ENCODE measurements around the gene DTNB. TPM values are rescaled to one million over a fixed set of nuclear protein-coding genes. Genes with fewer than 3 reads are reported as not detected.

The DTNB gene
- total and polyA plus RNA-seq, 10 of the 15 experiments (the other 5 are each of a cell fraction or from before 2014, with no cell fraction given): 4.5 to 30.6 (median 11.9) TPM

DNA sequence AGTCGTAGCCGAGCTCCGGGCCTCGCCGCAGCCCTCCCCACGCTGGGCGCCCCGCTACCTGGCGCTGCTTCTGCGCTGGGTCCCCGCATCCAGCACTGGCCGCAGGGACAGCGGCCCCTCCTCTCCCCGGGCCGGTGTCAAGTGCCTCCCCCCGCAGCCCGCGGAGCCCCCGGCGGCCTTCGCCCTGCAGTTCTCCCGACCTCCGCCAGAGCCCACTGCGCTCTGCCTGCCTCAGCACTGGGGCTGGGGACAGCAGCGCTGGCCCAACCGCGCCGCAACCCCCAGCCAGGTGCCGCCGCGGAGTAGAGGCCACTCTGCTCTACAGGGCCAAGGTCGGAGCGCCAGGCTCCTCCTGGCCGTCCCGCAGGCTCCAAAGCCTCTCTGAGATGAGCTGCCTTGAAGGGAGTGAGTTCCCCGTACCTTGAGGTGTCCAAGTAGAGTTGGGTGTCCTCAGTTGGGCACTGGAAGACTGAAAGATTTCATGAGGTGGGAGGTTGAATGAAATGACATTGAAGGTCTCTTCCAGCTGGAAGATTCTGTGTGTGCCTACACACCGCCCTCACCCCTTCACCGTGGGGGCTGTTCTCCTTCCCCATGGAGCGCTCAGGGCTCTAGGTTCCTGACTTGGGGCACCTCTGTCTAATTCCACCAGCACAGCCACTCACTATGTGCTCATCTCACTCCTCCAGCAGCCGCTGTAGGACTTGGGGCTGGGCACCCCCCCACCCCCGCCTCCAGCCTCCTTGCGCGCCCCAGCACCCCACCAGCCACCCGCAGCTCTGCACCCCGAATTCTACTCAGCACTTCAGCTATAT lies 330.8 kb downstream of the DTNB start:
- CTCF ChIA-PET: interaction anchor here (0.5 to 2.1 kb wide), 13 partner anchors 11 to 224 kb away, joined by 3 to 17 read pairs (median 4); no protein-coding TSS in a partner anchor
- ATAC-seq: peak; percentile 94
- no peak for DNase-seq (ENCODE audit: low read depth, low spot score)
- no peaks in the 10 kb centered on the region for H3K9me3 ChIP-seq (replicated peaks; ENCODE audit: control insufficient read depth, insufficient read depth, low read length)
- FAIRE-seq: peak; percentile 70
- peak overlapping the region; percentile 46 for H3K4me2 ChIP-seq (ENCODE audit: control insufficient read depth, insufficient read depth)
- SMC1A ChIA-PET (ENCODE audit: uncharacterized antibody, unreplicated experiment): interaction anchor here (0.5 to 1.8 kb wide), 11 partner anchors 11 to 265 kb away, joined by 3 to 11 read pairs (median 4); no protein-coding TSS in a partner anchor
- intact Hi-C loops (cut with micrococcal nuclease; ENCODE audit: unreplicated experiment) (loop anchor here (1.0 to 10.0 kb wide), 5 partner anchors 34 to 222 kb away; no protein-coding TSS in a partner anchor), in situ Hi-C loops (cut with MboI) (no loop called here)
- POLR2A ChIA-PET: interaction anchor here (0.7 to 1.6 kb wide), 4 partner anchors 20 to 224 kb away, joined by 3 to 4 read pairs (median 3); no protein-coding TSS in a partner anchor
- peaks cover 12% of the 10 kb centered on the region for H3K4me1 ChIP-seq (ENCODE audit: control insufficient read depth, insufficient read depth, low read length)
- no TSS peak for BruUV-seq (replicated peaks)
- no peaks in the 10 kb centered on the region; a peak in 1 of 4 replicates for H3K27me3 ChIP-seq (replicated peaks in 1 of 2; ENCODE audit: control insufficient read depth in 2 of 2, insufficient read depth in 2 of 2, low read length in 1 of 2)
- peaks cover 3% of the 10 kb centered on the region; the same call in 1 of the 2 replicates for H4K20me1 ChIP-seq (ENCODE audit: control insufficient read depth, insufficient read depth)
- H3K36me3 ChIP-seq (ENCODE audit: control insufficient read depth in 2 of 2, insufficient read depth in 2 of 2, low read length in 1 of 2): no peaks in the 10 kb centered on the region
- H3K9ac ChIP-seq (ENCODE audit: control insufficient read depth, insufficient read depth, low read length): peak overlapping the region; percentile 62; the same call in 1 of the 2 replicates
- peaks cover 21% of the 10 kb centered on the region for H3K79me2 ChIP-seq (ENCODE audit: control insufficient read depth, insufficient read depth, low read length)
- RAD21 ChIA-PET (ENCODE audit: unreplicated experiment): interaction anchor here (0.6 to 1.7 kb wide), 12 partner anchors 20 to 416 kb away, joined by 3 to 9 read pairs (median 4); no protein-coding TSS in a partner anchor
- peak overlapping the region; percentile 76; the same call in 1 of the 2 replicates for H3K4me3 ChIP-seq
- WGBS (ENCODE audit: insufficient coverage, insufficient replicate concordance, low lambda C conversion rate, missing lambda C conversion rate): 17% methylated on average over 36 of the region's 45 CpGs
- peak overlapping the region; percentile 71 for H2AFZ ChIP-seq (ENCODE audit: control insufficient read depth, low read depth, low read length)
- H3K27ac ChIP-seq (ENCODE audit: control insufficient read depth, insufficient read depth): peak overlapping the region; percentile 52
- TF ChIP-seq RBBP5 (conservative IDR thresholded peaks at IDR 0.05): no peak
- TF ChIP-seq, protein P1, sequence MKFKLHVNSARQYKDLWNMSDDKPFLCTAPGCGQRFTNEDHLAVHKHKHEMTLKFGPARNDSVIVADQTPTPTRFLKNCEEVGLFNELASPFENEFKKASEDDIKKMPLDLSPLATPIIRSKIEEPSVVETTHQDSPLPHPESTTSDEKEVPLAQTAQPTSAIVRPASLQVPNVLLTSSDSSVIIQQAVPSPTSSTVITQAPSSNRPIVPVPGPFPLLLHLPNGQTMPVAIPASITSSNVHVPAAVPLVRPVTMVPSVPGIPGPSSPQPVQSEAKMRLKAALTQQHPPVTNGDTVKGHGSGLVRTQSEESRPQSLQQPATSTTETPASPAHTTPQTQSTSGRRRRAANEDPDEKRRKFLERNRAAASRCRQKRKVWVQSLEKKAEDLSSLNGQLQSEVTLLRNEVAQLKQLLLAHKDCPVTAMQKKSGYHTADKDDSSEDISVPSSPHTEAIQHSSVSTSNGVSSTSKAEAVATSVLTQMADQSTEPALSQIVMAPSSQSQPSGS (IDR thresholded peaks at IDR 0.05; ENCODE audit: low read length): no peak
- TF ChIP-seq CBX3 (IDR thresholded peaks at IDR 0.05; ENCODE audit: borderline replicate concordance, low read depth): no peak
- TF ChIP-seq FOXM1 (IDR thresholded peaks at IDR 0.05; ENCODE audit: low read depth, low read length): no peak
- TF ChIP-seq POLR2AphosphoS5 (IDR thresholded peaks at IDR 0.05; ENCODE audit: low read length): no peak
- peak; percentile 38 for TF ChIP-seq MEF2B (IDR thresholded peaks at IDR 0.05; ENCODE audit: partially characterized antibody, poor library complexity, severe bottlenecking)
- peak; percentile 26 for TF ChIP-seq SP1 (IDR thresholded peaks at IDR 0.05; ENCODE audit: low read depth, low read length)
- TF ChIP-seq, protein P2, sequence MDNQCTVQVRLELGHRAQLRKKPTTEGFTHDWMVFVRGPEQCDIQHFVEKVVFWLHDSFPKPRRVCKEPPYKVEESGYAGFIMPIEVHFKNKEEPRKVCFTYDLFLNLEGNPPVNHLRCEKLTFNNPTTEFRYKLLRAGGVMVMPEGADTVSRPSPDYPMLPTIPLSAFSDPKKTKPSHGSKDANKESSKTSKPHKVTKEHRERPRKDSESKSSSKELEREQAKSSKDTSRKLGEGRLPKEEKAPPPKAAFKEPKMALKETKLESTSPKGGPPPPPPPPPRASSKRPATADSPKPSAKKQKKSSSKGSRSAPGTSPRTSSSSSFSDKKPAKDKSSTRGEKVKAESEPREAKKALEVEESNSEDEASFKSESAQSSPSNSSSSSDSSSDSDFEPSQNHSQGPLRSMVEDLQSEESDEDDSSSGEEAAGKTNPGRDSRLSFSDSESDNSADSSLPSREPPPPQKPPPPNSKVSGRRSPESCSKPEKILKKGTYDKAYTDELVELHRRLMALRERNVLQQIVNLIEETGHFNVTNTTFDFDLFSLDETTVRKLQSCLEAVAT (IDR thresholded peaks at IDR 0.05): peak; percentile 57; the same call in 1 of the 2 replicates
- peak; percentile 87 for TF ChIP-seq NR2F1 (conservative IDR thresholded peaks at IDR 0.05)
- TF ChIP-seq, protein P3, sequence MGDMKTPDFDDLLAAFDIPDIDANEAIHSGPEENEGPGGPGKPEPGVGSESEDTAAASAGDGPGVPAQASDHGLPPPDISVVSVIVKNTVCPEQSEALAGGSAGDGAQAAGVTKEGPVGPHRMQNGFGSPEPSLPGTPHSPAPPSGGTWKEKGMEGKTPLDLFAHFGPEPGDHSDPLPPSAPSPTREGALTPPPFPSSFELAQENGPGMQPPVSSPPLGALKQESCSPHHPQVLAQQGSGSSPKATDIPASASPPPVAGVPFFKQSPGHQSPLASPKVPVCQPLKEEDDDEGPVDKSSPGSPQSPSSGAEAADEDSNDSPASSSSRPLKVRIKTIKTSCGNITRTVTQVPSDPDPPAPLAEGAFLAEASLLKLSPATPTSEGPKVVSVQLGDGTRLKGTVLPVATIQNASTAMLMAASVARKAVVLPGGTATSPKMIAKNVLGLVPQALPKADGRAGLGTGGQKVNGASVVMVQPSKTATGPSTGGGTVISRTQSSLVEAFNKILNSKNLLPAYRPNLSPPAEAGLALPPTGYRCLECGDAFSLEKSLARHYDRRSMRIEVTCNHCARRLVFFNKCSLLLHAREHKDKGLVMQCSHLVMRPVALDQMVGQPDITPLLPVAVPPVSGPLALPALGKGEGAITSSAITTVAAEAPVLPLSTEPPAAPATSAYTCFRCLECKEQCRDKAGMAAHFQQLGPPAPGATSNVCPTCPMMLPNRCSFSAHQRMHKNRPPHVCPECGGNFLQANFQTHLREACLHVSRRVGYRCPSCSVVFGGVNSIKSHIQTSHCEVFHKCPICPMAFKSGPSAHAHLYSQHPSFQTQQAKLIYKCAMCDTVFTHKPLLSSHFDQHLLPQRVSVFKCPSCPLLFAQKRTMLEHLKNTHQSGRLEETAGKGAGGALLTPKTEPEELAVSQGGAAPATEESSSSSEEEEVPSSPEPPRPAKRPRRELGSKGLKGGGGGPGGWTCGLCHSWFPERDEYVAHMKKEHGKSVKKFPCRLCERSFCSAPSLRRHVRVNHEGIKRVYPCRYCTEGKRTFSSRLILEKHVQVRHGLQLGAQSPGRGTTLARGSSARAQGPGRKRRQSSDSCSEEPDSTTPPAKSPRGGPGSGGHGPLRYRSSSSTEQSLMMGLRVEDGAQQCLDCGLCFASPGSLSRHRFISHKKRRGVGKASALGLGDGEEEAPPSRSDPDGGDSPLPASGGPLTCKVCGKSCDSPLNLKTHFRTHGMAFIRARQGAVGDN (IDR thresholded peaks at IDR 0.05): peak; percentile 67
- TF ChIP-seq, protein P4, sequence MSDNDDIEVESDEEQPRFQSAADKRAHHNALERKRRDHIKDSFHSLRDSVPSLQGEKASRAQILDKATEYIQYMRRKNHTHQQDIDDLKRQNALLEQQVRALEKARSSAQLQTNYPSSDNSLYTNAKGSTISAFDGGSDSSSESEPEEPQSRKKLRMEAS (IDR thresholded peaks at IDR 0.05; ENCODE audit: low read depth, low read length): peak; percentile 59; the same call in 1 of the 2 replicates
- no peak for TF ChIP-seq EGR1 (IDR thresholded peaks at IDR 0.05; ENCODE audit: borderline replicate concordance in 1 of 2, low read depth in 2 of 2, low read length in 2 of 2)
- peak; percentile 97 for TF ChIP-seq SIN3A (IDR thresholded peaks at IDR 0.05; ENCODE audit: low read depth, low read length)
- peak in 1 of 2 experiments; percentile 27; a peak in 1 of 4 replicates for TF ChIP-seq IKZF2 (IDR thresholded peaks at IDR 0.05)

All from GM12878 (cell line).